Activated naive CD4-positive, alpha-beta T cell (primary cell): ENCODE results near the gene MRPL37.
"Not testable (repeated sequence)": the region's sequence is repeated elsewhere in the genome, so short reads cannot be mapped to it uniquely, and the experiment has no call there.

Experiments used
- DNase-seq, 4 experiments: peaks; one replicate each; lab custom pipeline; 2025; lab: John Stamatoyannopoulos, UW

Gene MRPL37

DNA sequence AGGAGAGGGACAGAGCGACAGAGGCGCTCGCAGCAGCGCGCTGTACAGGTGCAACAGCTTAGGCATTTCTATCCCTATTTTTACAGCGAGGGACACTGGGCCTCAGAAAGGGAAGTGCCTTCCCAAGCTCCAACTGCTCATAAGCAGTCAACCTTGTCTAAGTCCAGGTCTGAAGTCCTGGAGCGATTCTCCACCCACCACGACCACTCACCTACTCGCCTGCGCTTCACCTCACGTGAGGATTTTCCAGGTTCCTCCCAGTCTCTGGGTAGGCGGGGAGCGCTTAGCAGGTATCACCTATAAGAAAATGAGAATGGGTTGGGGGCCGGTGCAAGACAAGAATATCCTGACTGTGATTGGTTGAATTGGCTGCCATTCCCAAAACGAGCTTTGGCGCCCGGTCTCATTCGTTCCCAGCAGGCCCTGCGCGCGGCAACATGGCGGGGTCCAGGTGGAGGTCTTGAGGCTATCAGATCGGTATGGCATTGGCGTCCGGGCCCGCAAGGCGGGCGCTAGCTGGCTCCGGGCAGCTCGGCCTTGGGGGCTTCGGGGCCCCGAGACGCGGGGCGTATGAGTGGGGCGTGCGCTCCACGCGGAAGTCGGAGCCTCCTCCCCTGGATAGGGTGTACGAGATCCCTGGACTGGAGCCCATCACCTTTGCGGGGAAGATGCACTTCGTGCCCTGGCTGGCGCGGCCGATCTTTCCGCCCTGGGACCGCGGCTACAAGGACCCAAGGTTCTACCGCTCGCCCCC lies at the start of gene MRPL37, which contains the start of gene CYB5RL:
Gene MRPL37, plus strand, starts transcription at position 403 of the 754 bp plus-strand sequence. Its CDS starts 77 bp downstream, at position 480.
Gene CYB5RL, minus strand, starts transcription at position 266 of the 754 bp plus-strand sequence. CDS start 4,414 bp downstream, outside the sequence.
- peak; percentile 61 to 82 (median 76) for DNase-seq

DNA sequence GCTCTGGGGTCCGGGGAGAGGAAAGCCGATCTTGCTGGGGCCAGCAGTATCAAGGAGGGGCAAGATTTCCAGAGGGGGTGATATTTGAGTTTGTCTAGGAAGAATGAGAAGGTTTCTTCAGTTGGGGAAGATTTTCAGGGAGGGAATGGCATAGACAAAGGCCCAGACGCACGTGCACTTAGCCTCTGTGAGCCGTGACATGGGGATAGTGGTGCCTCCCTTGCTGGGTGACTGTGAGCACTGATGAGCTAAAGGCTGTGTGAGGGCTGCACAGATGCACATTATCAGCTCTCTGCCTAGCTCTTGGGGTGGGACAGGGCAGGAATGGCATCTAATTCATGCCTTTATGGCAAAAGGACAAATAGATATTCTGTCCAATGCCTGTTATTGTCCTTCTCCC lies 49.0 kb upstream of the MRPL37 start:
- DNase-seq = no peak

DNA sequence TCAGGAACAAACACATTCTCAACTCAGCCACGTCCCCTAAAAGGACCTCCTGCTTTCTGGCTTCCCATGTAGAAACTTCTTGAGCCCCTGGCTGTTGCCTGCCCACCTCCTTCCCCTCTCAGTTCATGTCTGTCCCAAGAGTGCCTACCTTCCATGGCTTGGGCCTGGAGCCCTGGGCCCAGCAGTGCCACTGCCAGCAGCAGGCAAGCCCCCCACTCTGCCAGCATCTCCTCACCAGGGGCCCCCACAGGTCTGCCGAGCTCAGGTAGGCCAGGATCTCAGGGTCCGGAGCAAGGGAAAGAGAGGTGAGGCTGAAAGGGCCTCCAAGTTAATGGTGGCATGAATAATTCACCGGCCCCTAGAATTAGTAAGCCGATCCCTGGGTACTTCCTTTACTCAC lies 47.3 kb upstream of the MRPL37 start, which contains the start of gene CDCP2:
Gene CDCP2, minus strand, starts transcription at position 305 of the 400 bp plus-strand sequence. Its CDS starts 78 bp downstream, at position 227.
- DNase-seq = no peak

DNA sequence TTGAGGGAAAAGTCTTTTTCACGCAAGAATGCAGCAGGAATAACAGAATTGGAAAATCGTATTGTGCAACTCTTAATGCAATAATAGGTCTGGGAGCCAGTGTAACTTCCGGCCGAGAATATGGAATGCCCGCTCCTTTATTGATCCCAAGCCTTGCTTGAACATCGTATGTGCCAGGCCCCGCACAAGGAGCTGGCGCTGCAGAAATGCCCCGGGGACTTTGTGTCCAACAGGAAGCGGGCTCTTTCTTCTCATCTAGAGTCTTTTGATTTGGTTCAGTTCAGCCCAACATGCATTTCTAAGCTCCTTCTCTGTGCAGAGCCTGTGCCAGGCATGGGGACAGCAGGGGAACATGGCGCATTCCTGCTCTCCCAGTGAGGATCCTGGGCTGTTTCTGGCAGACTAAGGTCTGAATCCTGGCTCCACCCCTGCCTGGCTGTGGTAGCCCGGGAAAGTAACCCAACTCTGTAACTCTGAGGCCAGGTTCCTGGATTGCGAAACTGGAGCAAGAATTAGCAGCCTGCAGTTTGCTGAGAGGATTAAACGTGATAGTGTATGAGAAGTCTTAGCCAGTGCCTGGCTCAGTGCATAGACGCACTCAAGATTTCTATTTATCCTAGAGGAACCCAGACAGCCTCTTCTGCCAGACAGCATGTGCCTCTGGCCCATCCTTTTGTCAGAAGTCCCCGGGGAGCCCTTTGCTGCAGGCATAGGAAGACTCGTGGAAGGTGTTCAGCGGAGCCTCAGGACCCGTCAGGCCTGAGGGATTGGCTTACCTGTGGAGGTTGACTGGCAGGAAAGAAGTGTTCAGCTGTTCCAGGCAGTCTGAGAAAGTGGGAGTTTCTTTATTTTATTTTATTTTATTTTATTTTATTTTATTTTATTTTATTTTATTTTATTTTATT lies 46.2 kb upstream of the MRPL37 start:
- DNase-seq = no peak

DNA sequence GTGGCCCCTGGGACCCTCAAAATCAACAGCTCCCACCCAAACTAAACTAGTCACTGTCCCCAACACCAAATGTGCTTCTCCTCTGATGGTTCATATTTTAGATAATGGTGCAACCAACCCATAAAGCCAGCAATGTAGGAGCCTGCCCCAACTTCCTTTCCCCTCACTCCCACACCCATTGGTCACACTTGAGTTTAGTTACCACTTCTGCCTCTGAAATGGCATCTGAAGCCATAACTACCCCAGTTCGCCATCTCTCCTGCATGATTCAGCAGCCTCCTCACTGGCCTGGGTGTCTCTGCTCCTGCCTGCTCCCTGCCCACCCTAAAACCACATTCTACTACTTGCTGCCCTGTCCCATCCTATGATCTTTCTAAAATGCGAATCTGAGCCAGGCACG lies 43.8 kb upstream of the MRPL37 start:
- DNase-seq = no peak

DNA sequence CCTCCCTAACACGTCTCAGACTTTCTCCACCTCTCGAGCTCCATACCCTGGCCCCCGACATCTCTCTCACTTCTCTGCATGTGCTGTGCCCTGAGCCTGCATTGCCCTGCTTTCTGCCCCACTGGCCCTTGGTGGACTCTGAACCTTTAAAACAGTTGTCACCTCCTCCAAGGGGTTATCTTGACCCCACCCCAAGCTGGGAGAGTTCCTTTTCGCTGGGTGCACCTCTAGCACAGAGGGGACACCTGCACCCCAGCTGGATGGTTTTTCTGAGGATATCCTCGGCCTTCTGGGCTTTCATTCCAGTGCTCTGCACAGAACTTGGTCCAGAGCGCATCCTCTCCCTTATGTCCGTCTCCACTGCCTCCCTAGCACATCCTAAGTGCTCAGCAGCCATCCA lies 43.0 kb upstream of the MRPL37 start:
- DNase-seq = no peak

DNA sequence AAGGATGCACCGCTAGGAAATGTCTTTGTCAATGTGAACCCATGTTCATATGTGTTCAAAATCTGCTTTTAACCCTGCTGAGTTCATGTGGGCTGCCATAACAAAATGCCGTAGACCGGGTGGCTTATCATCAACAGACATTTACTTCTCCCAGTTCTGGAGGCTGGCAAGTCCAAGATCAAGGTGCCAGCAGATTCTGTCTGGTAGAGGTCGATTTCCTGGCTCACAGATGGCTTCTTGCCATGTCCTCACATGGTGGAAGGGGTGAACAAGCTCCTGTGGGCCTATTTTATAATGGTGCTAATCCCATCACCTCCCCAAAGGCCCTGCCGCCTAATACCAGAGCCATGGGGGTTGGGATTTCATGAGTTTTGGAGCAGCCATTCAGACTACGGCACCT lies 42.6 kb upstream of the MRPL37 start:
- no peak for DNase-seq

DNA sequence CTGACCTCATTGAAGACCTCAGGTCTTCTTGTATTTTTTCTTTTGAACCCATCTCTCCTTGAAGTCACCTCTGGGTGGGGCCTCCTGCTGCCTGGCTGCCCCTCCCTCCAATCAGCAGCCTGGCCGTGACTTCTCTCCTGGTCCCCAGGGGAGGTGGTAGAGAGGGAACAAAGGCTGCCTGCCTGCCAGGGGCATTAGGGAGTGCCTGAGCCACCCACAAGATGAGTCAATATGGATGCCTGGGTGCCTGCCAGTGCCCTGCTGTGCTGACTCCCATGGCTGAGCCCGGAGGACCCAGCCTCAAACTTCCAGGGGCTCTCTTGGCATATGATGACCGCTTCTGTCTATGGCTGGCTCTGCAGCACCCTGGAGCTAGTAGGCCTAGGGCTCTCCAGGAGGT lies 41.9 kb upstream of the MRPL37 start:
- no peak for DNase-seq

DNA sequence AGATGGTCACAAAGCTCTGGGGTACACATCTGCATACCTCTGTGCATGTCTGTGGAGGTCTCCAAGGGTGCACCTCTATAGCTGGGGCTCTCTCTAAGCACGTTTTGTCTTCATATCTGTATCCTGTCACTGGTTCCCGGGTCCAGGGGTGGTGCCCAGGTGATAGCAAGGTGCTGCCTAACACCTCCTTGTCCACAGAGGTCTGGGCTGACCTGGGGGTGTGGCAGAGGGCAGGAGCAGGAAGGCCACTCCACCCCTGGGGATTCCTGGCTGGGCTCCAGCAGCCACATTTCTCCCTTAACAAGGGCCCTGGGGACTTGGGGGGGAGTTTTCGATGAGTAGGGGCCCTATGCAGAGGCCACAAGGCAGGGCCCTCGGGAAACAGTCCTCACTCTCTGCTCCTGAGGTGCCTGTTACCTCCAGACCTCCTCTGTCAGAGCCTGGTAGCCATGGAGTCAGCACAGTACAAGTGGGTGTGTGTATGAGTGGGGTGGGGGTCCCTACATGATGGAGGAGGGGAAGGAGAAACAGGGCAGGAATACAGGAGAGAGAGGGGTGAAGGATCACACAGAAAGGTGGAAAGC lies 40.1 kb upstream of the MRPL37 start:
- DNase-seq = no peak

DNA sequence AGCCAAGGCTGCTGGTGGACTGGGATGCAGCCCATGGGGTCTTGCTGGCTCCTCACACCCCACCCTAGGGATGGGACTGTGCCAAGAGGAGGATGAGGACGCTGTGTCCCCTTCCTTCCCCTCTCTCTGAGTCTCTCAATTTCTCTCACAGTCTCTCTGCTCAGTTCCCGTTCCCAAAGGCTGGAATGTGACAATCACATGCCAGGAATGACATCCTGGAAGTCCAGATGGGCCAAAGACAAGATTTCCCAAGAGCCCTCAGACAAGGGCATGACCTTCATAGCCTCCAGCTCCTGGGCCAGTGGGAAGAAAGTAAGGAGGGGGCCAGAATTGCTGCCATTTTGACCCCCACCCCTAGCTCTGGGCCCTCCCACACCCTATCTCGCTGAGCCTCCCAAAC lies 39.6 kb upstream of the MRPL37 start:
- no peak for DNase-seq

DNA sequence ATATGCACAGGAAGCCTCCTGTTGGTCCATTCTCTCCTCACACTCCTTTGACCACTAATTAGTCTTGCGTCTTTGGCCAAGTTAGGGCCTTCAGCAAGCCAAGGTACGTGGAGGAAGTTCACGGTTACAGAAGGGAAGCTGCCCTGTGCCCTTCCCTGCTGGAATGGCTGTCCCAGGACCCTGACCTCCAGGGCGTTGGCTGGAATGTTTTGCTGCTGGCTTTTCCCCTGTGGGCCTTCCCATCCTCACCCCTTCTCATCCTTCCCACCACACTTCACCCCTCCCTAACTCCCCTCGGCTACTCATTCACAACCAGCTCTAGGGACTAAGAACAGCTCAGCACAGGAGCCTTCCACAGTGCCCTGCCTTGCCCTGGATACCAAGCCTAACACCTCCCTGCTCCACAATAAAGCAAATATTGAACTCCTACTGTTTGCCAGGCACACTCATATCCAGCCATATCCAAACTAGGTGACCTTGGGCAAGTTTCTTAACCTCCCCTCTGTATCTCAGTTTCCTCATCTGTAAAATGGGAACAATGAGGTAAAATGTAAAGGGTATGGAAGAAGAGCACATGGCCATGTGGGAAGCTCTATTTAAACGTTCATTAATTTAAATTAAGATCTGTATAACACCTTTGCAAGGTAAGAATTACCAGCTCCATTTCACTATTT lies 38.3 kb upstream of the MRPL37 start:
- DNase-seq = no peak

DNA sequence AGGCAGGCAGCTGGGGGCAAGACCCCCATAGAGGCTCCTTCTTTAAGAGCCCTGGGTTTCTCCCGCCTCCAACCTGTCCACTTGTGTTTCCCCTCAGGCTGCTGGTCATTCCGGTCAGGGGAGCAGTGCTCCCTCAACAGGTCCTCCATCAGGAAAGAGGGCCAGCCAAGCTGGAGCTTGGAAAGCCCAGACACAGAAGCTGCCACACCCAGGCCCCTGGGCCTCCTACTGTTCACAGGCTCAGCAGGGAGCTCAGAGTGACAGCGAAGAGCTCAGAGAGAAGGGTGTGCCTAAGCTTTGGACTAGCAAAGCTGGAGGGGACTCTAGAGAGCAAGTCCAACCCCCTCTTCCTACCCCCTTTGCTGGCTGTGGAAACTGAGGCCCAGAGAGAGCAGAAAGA lies 36.9 kb upstream of the MRPL37 start:
- DNase-seq = no peak

DNA sequence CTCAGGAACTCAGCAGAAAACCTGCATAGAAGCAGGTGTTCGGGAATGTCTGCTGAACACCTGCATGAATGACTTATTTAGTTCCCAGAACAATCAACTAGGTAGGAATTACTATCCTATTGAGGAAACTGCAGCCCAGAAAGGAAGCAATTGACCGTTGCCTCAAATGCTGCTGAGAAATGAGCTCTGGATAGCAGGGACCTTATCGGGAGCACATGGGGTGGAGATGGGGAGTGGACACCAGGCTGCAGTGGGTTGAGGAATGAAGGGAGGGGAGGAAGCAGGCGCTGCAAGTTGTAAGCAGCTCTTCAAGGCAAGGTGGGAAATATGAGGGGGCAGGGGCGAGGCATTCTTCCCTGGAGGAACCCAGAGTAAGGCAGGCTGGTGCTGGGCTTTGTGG lies 36.4 kb upstream of the MRPL37 start:
- no peak for DNase-seq

DNA sequence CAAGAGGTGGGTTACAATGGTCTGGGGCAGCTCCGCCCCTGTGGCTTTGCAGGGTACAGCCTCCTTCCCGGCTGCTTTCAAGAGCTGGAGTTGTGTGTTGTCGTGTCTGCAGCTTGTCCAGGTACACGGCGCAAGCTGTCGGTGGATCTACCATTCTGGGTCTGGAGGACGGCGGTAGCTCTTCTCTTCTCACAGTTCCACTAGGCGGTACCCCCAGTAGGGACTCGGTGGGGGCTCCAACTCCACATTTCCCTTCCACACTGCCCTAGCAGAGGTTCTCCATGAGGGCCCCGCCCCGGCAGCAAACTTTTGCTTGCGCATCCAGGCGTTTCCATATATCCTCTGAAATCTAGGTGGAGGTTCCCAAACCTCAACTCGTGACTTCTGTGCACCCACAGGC lies 34.8 kb upstream of the MRPL37 start:
- DNase-seq = no peak

DNA sequence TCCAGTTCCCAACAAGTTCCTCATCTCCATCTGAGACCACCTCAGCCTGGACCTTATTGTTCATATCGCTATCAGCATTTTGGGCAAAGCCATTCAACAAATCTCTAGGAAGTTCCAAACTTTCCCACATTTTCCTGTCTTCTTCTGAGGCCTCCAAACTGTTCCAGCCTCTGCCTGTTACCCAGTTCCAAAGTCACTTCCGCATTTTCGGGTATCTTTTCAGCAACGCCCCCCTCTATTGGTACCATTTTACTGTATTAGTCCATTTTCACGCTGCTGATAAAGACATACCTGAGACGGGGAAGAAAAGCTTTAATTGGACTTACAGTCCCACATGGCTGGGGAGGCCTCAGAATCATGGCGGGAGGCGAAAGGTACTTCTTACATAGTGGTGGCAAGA lies 33.6 kb upstream of the MRPL37 start:
- not testable (repeated sequence) for DNase-seq

DNA sequence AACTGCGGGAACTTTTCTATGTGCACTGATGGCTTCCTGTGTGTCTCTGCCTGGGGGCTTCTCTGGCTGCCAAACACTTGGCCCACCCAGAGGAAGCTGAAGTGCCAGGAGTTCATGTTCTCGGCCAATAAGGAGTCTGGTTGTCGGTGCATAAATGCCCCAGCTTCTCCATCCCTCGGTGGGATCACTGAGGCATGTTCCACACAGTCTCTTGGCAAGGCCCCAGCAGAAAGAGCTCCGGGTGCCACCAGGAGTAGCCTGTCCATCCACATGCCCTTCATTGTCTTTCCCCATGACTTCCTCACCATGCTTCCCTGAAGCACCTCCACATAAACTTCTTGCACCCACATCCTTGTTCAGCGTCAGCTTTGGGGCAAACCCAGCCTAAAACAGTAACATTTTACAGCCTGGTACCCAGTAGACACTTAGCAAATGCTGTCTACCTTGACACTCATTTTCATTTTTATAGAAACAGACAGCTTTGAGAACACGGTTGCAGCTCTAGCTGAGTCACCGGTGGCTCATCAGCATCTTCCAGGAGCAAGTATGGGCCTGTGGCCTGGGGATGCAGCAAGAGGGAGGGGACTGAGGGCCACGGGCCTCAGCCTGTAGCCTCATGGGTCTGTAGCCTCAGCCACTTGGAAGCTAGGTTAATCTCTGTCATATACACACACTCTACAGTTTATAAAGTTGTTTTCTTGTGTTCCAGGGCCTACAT lies 32.4 kb upstream of the MRPL37 start:
- DNase-seq = no peak

DNA sequence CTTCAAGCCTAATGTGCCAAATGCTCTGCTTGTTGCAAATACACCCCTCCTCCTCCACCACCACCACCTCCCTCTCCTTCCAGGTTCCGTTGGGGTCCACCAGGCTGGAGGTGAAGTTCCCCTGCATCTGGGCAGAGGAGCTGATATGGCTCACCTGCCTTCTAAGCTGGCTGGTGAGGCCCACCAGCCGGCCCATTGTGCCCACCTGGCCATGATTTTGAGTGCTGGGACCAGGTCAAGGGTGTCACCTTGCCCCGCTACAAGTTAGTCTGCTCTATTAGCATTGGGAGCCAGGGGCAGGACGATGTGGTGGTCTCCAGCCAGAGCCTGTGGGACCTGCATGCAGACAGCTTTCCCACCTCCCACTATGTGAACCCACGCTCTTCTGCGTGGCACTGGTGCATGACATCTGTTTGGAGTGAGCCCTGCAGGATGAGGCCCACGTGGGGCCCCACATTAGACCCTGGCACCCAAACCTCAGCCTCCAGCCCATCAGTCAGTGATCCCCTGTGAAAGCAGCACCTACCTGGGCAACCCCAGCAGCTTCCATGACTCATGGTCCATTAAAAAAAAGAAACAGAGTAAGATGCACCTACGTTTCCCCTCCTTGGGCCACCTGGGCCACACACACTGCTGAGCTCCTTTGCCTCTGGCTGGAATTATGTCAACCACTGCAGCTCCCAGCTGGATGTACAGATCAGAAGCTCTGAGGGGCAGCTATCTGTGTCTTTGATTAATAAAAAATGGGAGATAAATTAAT lies 31.6 kb upstream of the MRPL37 start:
- DNase-seq = no peak

DNA sequence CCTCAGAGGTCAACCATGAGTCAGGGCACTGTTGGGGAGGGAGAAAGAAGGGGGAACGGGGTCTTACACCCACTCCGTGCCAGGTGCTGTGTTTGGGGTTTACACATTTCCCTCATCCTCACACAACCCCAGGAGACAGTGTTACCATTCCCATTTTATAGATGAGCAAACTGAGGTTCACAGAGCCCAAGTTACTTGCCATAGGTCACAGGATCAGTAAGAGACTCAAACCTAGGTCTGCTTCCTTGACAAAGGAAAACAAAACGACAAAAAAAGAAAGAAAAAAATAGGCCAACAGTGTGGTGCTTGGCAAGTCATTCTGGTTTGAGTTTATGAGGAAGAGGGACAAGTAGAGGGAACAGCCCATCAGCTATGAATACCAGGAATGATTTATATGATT lies 30.9 kb upstream of the MRPL37 start:
- DNase-seq = no peak

DNA sequence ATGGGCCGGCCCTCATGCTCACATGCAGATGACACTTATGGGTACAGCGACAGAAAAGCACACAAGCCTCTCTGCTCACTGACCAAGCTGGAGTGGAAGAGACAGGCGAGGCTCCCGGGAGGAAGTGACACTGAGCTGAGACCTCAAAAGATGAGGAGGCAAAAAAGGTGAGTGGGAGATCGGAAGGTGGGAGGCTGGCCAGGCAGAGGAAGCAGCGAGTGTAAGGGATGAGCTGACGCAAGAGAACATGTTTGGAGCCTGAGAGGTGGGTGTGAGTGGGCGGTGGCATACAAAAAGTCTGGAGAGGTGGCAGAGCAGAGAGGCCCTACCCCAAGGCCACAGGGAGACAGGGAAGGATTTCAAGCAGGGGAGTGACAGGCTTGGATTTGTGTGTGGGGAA lies 29.0 kb upstream of the MRPL37 start:
- DNase-seq = no peak

DNA sequence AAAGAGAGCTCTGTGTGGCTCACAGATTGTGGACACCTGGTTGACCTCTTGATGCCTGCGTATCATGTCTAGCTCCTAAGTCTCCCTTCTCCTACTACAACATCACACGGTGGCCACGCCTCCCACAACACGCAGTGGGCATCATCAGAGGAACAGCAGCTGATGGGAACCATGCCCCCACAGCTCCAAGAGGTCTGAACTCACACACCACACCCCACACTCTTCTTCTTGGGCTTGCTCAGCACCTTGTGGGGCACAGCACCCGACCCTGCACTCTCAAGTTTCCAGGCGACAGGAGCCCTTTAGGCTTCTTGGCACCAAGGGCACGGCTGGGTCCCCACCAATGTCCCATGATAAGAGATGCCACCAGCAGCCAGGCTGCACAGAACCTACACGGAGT lies 28.4 kb upstream of the MRPL37 start:
- no peak for DNase-seq
